Posterior cingulate gyrus (tissue), 11 donors: ENCODE measurements around the gene CHKA.

Experiments
- DNase-seq, 10 donors: peaks; one replicate each; pipeline versions ENCODE4 v3.0.0 to v3.0.0-alpha.2; 2020 to 2021; ENCODE audit warnings: mixed read lengths in 3 of 10
- intact Hi-C: fragments of 100-400 bp; cut with DNase I; formaldehyde crosslinking; loops from one replicate; pipeline ENCODE4 v1.15.1; 2023

CHKA gene

GRCh38 chr11:68145120-68145866 lies 24.1 kb upstream of the CHKA start:
- DNase-seq = no peak
- intact Hi-C loops = no loop called here

GRCh38 chr11:68143310-68143689 lies 22.1 kb upstream of the CHKA start:
- DNase-seq = no peak
- intact Hi-C loops = no loop called here

GRCh38 chr11:68142441-68143309 lies 21.5 kb upstream of the CHKA start:
- DNase-seq = peak in 1 of 10 donors; percentile 73
- intact Hi-C loops = no loop called here

- intact Hi-C loops = no loop called here
- DNase-seq = peak in 1 of 10 donors; percentile 75
Observed at GRCh38 chr11:68142028-68142412, 20.8 kb upstream of the CHKA start.

GRCh38 chr11:68141246-68142027 lies 20.2 kb upstream of the CHKA start:
- no peak for DNase-seq
- intact Hi-C loops = no loop called here

- intact Hi-C loops = no loop called here
- DNase-seq = peak in 3 of 10 donors; percentile 39 to 80 (median 49)
Observed at GRCh38 chr11:68140496-68141245, 19.5 kb upstream of the CHKA start.

- intact Hi-C loops = no loop called here
- no peak for DNase-seq
Observed at GRCh38 chr11:68138237-68138636, 17.0 kb upstream of the CHKA start.

GRCh38 chr11:68137833-68138232 lies 16.6 kb upstream of the CHKA start:
- no peak for DNase-seq
- intact Hi-C loops = no loop called here

GRCh38 chr11:68136866-68137265 lies 15.7 kb upstream of the CHKA start:
- no peak for DNase-seq
- intact Hi-C loops = no loop called here

GRCh38 chr11:68135161-68135560 lies 14.0 kb upstream of the CHKA start:
- intact Hi-C loops = no loop called here
- no peak for DNase-seq

GRCh38 chr11:68133761-68134160 lies 12.6 kb upstream of the CHKA start:
- no peak for DNase-seq
- intact Hi-C loops = no loop called here

GRCh38 chr11:68130121-68130520 lies 8.9 kb upstream of the CHKA start:
- no peak for DNase-seq
- intact Hi-C loops = no loop called here

GRCh38 chr11:68128682-68129327 lies 7.6 kb upstream of the CHKA start:
- intact Hi-C loops = no loop called here
- DNase-seq = peak in 1 of 10 donors; percentile 83

GRCh38 chr11:68127714-68128681 lies 6.8 kb upstream of the CHKA start:
- intact Hi-C loops = no loop called here
- DNase-seq = peak in 9 of 10 donors; percentile 38 to 92 (median 56)

- intact Hi-C loops = no loop called here
- no peak for DNase-seq
Observed at GRCh38 chr11:68125164-68125563, 4.0 kb upstream of the CHKA start.

GRCh38 chr11:68122936-68123539 lies 1.9 kb upstream of the CHKA start:
- DNase-seq = peak in 1 of 10 donors; percentile 59
- intact Hi-C loops = loop anchor here (5.0 kb wide), 1 partner anchor 89 kb away; the partner anchor contains the start of gene KMT5B

GRCh38 chr11:68120273-68121066 lies 718 bp downstream of the CHKA start:
- DNase-seq = peak in 9 of 10 donors; percentile 26 to 94 (median 53)

More at GRCh38 chr11:68120273-68121066, 718 bp downstream of the CHKA start:
- intact Hi-C loops = loop anchor here (5.0 kb wide), 1 partner anchor 92 kb away; the partner anchor contains the start of gene KMT5B
